GM19455 (cell line): Measurements from ENCODE around the gene PGBD4.
A peak's percentile ranks its signal among the peaks of the same experiment; 100 is the strongest.

Source experiments
- ATAC-seq: cut with Tn5 transposase; IDR thresholded peaks from one replicate; pipeline ENCODE4 v1.9.1; 2021; ENCODE audit not compliant: unreplicated experiment

The PGBD4 gene

DNA sequence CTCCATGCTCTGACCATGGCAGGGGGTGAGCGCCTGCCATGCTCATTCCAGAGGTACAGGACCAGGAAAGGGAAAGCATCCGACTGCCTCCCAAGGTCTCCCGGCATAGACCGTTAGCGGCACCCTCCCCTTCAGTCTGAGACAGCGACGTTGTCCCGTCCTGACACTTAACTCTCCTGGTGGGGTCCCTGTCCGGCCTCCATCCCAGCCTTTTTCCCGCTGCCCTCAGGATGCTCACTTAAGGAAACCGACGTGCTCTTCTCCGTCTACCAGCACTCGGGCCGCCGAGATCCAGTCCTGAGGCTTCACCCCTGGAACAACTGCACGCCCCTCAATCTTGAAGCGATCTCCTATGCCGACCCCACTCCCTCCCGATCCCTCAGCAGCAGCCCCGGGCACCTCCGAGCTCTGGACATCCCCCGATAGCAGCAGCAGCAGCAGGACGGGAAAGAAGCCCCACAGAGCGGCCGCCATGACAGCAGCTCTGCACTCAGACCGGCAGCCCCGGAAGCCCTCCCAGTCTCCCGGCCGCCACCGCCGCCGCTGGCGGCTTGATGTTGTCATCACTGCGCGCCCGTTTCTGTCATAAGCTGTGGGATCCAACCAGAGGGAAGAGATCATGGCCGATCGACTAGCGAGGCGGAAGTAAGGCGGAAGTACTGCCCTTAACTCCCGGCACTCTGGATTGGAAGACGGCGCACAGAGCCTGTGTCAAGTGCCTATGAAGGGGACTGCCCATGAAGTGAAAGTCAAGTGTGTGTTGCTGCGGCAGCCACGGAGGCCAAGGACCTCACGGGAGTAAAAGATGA, at the start of gene PGBD4, which contains the start of gene EMC7:
Gene PGBD4 (plus strand): TSS at position 718 of the 809 bp plus-strand sequence. CDS start 449 bp downstream, outside the sequence.
Gene EMC7 (minus strand): TSS at position 497 of the 809 bp plus-strand sequence. CDS start 23 bp downstream, at position 474.
- ATAC-seq = peak; percentile 95

DNA sequence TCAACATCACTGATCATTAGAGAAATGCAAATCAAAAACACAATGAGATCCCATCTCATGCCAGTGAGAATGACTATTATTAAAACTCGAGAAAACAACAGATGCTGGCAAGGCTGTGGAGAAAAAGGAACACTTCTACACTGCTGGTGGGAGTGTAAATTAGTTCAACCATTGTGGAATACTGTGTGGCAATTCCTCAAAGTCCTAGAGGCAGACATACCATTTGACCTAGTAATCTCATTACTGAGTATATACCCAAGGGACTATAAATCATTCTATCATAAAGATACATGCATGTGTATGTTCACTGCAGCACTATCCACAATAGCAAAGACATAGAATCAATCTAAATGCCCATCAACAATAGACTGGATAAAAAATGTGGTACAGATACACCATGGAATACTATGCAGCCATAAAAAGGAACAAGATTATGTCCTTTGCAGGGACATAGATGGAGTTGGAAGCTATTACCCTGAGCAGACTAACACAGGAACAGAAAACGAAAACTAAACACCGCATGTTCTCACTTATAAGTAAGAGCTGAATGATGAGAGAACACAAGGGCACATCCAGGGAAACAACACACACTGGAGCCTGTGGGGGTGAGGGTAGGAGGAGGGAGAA, 47.7 kb upstream of the PGBD4 start:
- ATAC-seq = no peak

DNA sequence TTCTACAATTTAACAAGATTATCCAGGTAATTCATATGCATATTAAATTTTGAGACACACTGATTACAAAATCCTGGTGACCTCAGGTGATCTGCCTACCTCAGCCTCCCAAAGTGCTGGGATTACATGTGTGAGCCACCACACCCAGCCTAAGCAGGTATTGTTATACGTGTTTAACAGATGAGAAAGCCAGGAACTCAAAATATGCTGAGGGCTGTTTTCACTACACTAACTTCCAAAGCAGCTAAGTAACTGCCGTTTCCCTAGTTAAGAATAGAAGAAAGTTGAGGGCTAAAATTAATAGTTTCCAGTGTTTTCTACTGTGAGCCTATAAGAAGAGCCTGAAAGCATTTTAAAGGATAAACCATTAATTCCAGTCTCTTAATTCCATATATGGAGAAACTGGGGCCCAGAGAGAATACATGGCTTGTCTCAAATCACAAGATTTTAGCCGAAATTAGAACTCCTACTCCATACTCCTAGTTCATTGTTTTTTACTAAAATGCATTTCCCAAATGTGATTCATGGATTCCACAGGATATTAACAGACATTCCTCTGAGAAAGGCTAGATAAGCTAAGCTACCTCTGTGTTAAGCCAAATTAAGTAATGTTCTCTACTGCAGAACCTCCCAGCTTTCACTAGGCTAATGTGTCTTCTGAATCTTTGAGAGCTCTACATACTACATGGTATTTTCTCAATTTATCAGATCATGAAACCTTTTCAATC, 45.9 kb upstream of the PGBD4 start:
- ATAC-seq = no peak

- no peak for ATAC-seq
Observed at GRCh38 chr15:34056911-34057310, 45.0 kb upstream of the PGBD4 start.

DNA sequence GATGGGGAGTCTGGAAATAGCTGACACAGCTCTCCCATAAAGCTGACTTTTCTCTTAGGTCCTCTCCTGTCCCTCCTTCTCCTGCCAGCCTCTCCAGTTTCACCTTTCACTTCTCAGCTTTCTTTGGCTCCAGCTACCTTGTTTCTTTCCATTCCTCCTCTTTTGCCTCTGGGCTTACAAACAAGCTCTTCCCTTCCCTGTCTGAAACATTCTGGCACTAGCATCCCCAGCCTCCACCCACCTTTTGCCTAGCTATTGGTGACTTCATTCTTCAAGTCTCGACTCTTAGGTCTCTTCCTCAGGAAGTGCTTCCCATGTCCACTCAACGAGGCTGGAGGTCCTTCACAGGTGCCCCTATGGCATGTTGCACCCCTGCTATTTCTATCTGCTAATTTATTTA, 42.4 kb upstream of the PGBD4 start:
- no peak for ATAC-seq

DNA sequence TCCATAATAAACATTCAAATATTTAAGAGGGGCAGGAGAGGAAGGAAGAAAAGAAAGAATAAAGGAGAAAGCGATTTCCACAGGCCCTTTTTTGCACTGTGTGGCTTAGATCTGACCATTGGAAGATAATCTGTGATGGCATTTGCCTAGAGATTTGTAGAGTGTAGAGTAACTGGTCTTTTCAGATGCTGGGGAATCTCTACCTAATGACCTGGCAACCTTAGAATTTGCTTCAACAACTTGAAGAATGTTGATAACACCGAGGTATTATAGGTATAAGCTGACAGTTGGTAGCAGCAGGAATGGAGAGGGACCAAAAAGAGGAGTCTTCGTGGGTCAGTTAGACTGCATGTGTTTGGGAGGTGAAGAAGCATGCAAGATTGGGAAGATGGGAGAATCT, 41.9 kb upstream of the PGBD4 start:
- no peak for ATAC-seq

GRCh38 chr15:34064438-34064837, 37.4 kb upstream of the PGBD4 start:
- ATAC-seq = no peak

DNA sequence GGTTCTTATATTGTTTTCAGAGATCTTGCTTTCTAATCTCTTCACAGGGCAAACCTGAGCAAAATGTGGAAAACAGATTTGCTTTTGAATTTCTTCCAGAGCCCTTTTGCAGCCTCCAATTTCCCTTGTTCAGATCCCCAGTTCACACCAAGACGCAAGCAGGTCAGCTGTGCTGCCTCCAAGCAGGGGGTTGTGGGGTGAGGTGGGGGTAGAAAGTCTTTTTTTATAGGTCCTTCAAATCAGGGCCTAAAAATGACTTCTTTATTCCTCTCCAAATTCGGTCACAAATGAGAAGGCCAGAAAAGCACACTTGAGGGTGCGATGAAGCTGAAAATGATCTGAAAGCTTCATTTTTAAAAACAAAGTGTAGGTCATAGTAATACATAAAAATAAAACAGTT, 36.6 kb upstream of the PGBD4 start:
- ATAC-seq = no peak

DNA sequence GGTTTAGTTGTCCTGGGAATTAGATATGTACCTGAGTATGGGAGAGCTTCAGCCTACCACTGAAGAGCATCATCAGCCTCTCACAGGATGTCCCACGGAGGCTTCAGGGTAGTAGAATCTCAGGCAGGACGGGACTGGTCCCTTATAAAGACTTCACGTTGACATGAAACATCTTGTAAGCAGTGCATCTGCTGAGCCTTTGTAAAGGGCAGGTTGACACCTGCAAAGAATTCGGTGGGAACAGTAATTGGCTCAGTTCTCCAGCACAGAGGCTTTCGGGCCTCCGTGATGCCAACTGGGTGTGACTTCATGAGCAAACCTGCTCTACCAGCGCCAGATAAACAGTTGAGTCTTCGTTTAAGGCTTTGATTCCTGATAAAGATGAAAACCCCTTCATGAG, 35.9 kb upstream of the PGBD4 start:
- ATAC-seq = no peak

DNA sequence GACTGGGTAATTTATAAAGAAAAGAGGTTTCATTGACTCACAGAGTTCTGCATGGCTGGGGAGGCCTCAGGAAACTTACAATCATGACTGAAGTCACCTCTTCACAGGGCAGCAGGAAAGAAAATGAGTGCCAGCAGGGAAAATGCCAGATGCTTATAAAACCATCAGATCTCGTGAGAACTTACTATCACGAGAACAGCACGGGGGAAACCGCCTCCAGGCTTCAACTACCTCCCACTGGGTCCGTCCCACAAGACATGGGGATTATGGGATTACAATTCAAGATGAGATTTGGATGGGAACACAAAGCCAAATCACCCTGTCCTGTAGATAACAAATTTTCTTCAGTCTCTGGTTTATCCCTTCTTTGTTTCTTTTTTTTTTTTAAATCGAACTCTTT, 31.9 kb upstream of the PGBD4 start:
- no peak for ATAC-seq

DNA sequence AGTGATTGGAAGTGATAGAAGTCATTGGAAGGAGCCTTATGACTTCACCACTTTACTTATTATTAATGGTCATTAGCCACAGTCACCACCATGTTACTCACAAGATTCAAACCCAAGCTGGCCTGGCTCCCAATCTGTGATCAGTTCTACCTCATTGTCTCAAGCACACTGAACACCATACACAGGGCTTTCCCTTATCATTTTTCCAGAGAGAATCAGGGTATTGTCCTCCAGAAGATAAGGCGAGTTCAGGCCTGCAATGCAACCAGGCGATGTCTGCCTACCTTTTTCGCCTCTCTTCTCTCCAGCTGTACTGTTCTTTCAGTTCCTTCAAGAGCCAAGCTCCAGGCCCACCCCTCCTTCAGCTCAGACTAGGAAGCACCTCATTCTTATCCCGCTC, 25.1 kb upstream of the PGBD4 start:
- ATAC-seq = no peak

DNA sequence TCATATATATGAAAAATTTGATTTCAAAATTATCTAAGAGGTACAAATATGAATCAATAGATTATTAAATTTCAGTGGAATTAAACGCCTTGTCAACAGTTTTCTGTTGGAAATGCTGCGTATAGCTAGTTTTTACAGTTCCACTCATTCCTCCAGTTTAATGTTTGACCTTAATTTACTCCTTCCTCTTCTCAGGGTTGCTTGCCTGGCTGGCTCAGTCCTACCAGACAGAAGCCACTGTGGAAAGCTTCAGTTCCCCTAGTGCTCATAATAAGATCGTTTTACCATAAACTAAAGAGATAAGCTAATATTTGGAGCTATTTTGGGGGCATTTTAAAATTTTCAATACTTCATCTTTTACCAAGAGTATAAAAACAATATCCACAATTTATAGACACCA, 23.0 kb upstream of the PGBD4 start:
- ATAC-seq = no peak

- ATAC-seq = no peak
Observed at GRCh38 chr15:34079904-34080303, 22.0 kb upstream of the PGBD4 start.

DNA sequence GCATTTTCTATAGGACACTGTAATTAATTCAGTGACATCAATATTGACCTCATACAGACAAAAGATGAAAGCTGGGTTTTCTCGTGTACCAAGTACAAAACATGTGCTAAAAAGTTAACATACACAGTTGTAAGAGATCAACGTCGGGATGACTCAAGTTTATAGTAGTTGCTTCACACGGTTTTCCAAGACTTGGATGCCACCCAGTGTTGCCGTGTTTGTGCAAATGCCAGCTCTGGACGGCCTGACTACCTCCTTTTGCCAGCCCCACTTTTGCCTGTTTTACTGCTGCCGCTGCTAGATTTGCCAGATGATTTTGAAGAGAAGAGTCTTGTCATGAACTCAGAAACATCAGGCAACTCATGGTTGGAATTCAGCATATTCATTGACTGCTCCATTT, 17.8 kb upstream of the PGBD4 start:
- ATAC-seq = no peak

GRCh38 chr15:34085746-34086145, 16.1 kb upstream of the PGBD4 start:
- ATAC-seq = no peak

- no peak for ATAC-seq
Observed at GRCh38 chr15:34099914-34100313, 2.0 kb upstream of the PGBD4 start.

DNA sequence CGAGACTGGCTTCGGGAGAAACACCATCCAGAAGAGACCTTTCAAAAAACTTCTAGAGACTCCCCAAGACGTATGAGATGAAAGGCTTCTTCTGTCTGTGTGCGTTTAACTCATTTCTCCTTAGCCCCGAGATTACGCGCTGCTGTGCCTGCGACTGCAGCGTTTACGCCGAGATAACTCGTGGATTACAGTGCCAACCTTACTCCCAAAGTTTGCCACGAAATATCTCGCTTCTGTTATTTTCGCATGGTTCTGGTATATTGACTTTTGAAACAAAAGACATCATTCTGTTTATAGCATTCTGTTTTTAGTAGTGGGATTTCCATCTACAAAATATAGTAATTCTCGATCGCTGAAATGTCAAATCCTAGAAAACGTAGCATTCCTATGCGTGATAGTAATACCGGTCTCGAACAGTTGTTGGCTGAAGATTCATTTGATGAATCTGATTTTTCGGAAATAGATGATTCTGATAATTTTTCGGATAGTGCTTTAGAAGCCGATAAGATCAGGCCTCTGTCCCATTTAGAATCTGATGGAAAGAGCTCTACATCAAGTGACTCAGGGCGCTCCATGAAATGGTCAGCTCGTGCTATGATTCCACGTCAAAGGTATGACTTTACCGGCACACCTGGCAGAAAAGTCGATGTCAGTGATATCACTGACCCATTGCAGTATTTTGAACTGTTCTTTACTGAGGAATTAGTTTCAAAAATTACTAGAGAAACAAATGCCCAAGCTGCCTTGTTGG, 467 bp downstream of the PGBD4 start:
- ATAC-seq = peak; percentile 14

GRCh38 chr15:34106423-34106822, 4.5 kb downstream of the PGBD4 start:
- no peak for ATAC-seq

- ATAC-seq = no peak
Observed at GRCh38 chr15:34107315-34107714, 5.4 kb downstream of the PGBD4 start.

DNA sequence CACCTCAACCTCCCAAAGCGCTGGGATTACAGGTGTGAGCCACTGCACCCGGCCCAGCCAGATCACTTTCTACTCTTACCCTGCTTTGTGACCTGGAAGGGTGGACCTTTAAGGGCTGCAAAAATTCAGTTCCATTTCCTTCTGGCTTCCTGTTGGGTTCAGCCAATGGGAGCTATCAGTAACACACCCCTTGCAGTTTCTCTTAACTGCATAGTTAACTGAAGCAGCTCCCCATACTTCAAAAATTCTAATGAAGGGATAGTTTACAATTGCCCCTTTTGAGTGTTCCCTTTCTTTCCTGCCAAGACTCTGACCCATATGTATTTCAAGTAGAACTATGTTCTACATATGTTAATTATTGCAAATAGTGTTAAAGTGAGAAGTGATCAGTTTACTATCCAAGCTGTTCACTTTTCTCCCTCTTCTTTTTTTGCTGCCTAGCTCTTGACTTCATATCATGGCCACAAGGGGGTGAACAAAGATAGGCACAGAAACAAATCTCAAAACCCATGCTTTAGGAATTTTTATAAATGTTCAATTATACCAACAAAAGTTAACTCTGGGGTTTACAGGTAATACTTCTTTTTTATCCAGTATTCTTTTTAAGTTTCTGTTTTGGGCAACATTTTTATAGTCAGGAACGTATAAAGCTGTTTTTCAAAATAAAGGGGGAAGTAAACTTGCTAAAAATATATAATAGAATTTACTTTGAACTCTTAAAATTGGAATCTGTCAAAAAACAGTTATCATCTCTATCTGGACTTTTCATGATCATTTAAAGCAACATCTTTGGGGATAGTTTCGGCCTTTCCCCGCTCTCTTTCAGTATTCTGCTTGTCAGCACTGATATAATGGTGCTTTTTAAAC, 8.1 kb downstream of the PGBD4 start:
- no peak for ATAC-seq
